GM19397 (cell line): Measurements from ENCODE around the gene CACNB4.
"Not testable (repeated sequence)": the region's sequence is repeated elsewhere in the genome, so short reads cannot be mapped to it uniquely, and the experiment has no call there.

Experiments used
- ATAC-seq: cut with Tn5 transposase; IDR thresholded peaks from one replicate; pipeline ENCODE4 v1.9.1; 2021; ENCODE audit warnings: mild to moderate bottlenecking, moderate library complexity; ENCODE audit not compliant: unreplicated experiment

Gene CACNB4

DNA sequence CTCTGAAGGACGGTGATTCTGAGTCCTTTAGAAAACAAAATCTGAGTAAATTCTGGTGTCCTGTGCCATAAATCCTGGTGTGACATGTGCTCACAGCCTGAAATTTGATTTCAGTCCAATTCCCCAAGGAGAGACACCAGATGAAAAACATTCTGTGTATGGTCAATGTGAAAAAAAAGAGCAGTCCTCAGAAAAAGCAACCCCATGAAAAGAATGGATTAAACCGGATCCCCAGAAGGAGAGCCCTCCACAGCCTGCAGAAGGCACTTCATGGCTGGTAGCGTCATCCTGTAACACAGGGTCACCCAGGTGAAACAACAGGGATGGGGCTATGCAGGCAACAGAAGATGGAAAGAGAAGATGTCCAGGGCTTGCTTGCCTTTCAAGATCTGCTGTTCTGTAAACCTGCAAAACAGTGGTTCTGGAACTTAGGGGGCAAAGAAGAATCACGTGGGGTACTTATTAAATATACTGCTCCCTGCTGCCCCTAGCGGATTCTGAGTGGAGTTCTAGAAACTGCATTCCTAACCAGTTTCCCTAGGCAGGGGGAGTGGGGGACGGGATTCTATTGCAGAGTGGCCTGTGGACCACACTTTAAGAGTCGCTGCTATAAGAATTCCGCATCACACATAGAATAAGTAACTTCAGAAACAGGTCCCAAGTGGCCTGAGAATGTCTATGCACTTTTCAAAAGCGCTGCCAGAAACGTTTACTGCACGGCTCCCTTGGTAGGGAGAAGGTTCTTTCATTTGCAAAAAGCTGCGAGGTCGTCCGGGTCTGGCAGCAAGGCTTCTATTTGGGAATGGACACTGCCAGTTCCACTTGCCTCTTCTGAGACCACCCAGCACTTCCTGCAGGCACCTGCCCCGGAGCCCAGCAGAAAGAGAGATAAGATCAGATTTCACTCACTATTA is 151.7 kb downstream of the CACNB4 start:
- no peak for ATAC-seq

DNA sequence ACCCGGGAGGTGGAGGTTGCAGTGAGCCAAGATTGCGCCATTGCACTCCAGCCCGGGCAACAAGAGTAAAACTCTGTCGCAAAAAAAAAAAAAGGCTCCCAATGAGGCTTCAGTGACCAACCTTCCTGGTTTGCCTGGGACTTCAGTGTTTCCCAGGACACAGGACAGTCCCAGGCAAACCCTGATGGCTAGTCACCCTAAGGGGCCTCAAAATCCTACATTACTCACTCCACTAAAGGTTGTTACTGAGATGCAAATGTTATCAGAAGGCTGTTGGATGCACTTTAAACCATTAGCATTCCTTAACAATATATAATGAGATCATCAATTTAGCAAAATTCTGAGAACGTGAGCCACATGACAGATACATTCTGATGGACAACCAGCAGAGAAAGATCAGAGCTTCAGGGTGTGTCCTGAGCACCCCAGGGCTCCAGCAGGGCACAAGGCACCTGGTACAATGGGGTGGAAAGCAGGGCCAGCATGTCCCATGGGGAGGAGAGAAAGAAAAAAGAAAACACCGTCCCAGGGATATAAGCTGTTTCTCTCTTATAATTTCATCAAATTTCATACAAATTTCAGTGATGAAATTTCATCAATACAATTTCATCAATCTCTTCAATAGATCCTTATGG is 152.5 kb downstream of the CACNB4 start:
- no peak for ATAC-seq

DNA sequence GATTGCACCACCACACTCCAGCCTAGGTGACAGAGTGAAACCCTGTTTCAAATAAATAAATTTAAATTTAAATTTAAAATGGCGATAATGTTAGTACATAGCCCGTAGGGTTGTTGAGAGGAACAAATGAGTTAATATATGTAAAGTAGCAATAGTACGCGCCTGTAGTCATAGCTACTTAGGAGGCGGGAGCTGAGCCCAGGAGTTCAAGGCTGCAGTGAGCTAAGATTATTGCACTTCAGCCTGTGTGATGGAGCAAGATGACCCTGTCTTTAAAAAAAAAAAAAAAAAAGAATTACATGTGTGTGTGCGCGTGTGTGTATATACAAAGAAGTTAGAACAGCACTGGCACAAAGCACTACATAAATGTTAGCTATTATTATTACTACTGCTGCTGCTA is 153.2 kb downstream of the CACNB4 start:
- no peak for ATAC-seq

DNA sequence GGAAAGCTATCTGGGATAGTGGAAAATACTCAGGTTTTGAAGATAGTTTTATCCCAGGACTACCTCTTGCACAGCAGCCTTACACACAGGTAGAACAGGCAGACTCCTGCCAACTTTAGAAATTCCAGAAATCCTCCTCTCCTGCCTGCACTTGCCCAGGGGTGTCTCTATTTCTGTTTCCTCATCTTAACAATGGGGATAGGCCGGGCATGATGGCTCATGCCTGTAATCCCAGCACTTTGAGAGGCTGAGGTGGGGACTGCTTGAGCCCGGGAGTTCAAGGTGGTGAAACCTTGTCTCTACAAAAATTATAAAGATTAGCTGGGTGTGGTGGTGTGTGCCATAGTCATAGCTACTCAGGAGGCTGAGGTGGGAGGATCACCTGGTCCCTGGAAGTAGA is 153.7 kb downstream of the CACNB4 start:
- no peak for ATAC-seq

DNA sequence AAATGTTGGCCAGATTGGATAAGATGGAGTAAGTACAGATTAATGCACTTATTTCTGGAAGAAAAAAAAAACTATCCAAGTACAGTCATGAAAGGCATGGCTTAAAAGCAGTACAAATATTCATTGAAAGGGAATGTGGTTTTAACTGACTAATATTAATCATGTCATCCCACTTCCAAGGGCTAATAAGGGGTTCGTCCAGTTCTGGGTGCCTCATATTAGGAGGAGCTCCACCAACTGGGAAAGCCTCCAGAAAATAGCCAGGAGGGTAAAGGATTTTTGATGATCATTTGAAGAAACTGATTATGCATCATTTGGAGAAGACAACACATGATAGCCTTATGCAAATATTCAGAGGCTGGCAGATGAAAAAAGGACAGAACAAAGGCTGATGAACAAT is 155.4 kb downstream of the CACNB4 start:
- no peak for ATAC-seq

DNA sequence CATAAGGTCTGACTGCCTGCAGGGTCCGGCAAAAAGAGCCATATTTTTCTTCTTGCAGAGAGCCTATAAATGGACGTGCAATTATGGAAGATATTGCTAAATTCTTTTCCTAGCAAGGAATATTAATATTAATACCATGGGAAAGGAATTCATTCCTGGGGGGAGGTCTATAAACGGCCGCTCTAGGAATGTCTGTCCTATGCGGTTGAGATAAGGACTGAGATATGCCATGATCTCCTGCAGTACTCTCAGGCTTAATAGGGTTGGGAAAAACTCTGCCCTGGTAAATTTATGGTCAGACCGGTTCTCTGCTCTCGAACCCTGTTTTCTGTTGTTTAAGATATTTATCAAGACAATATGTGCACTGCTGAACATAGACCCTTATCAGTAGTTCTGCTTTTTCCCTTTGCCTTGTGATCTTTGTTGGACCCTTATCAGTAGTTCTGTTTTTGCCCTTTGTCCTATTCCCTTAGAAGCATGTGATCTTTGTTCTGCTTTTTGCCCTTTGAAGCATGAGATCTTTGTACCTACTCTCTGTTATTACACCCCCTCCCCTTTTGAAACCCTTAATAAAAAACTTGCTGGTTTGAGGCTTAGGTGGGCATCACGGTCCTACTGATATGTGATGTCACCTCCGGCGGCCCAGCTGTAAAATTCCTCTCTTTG is 156.2 kb downstream of the CACNB4 start:
- not testable (repeated sequence) for ATAC-seq

DNA sequence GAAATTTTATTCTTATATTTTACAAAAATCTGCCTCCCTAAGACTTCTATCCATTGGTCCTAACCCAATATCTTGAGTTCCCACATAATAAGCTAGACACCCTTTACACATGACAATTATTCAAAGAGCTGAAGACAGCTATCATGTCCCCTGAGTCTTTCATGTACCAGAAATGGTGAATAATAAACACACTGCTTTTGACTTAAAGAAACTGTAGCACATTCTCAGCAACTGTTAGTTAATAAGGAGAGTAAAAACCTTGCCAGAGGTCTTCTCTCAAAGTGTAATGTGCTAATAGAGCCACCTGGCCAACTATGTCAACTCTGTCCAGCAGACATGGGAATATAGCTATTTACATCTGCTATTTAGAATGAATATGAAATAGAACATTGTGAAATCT is 160.9 kb downstream of the CACNB4 start:
- ATAC-seq = no peak

DNA sequence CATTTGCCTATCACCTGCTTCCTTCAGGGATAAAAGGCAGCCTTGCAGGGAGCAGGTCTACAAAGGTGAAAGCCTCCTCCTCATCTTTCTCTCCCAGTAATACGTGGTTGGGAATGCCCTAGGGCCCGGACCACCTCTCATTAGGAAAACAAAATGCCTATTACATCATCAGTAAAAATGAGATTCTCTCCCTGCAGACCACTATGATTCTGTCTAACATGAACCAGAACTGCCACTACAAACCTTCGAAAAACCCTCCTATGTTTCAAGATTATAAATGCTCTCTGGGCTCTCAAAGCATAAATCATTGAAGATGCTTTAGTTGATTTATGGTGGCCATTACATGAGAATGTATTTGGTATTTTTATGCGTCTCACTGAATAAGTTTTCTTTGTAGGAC is 162.2 kb downstream of the CACNB4 start:
- no peak for ATAC-seq

DNA sequence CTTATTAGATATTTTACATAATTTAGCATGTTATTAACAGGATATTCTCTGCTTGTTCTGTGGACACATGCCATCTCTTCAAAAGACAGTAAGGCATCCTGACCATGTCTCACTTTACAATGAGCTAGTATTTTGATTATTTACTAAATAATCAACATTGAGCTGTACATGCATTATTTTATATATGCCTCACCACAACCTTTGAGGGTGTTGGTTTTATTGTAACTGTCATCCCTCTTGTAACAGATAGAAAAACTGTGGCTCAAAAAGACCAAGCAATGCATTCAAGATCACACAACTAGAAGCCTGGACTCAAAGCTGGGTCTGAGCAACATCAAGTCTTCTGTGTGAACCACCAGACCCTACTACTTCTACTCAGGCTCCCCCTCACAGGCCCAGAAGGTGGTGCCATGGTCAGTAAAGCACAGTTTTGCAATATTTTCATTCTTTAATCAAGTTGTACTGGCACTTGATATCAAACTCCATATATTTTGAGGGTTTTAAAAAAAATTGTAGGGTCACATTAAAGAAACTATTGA is 165.5 kb downstream of the CACNB4 start:
- ATAC-seq = no peak

DNA sequence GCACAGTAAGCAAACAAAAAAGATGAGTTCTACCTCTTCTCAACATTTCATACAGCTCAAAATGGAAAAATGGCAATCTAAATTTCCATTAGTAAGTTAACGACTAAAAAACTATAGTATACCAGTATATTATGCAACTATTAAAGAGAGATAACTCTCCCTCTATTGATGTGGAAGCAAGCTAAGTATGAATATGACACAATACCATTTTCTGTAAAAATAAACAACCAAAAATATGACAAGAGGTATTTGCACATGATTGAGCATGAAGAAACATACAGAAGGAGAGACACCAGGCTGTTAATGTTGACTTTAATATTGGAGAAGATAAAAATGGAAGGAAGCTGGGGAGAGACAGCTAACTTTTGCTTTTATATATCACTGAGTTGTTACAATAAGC is 167.1 kb downstream of the CACNB4 start:
- no peak for ATAC-seq

DNA sequence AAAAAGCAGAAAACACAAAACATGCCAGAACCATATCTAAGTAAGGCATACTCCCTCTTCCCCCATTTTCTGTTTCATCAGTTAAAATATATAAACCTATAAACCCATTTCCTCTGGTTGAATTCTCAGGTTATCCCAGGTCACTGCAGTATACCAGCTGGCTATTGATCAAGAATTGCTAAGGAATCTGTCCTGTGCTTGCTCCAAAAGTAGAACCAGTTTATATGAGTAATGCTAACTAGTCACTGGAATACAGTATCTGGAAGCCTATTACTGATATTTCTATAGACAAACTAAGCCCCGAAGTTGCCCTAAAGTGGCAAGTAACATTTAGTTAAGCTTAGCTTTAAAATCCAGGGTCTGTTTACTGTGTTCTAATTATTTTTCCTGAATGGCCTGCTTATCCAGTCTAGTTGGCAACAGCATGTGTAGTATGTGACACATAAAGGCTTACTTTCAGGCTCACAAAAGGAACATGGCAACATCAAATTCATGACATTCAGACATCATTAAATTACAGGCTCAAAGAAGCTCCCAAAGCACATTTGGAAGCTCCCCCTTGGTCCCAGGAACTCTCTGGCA is 167.7 kb downstream of the CACNB4 start:
- ATAC-seq = no peak

DNA sequence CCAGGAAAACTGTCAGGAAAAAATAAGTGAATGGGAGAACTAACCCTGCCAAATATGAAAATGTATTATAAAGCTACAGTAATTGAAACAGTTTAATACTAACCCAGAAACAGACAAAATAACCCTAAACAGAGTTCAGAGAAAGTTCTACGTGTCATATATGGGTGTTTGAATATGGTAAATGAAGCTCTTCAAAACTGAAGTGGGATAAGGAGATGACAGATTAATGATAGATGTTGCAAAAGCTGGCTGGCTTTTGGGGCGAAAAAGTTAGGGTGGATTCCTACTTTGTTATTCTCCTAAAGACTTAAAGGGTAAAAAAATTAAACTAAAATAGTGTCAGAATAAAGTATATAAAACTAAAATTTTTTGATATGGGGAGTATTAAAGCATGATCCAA is 168.8 kb downstream of the CACNB4 start:
- ATAC-seq = no peak

DNA sequence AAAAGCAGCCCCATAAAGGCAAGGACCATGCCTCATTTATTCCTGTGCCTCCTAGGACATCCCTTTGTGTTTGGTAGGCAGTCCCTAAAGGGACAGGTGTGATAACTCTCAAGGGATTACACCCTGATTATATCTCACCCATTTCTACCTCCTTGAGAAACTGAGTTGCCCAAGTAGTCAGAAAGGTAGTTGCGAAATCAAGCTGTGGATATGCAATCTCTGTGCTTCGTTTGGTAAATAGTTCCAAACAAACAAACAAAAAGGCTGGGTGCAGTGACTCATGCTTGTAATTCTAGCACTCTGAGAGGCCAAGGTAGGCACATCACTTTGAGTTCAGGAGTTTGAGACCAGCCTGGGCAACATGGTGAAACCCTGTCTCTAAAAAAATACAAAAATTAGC is 170.5 kb downstream of the CACNB4 start:
- ATAC-seq = no peak

DNA sequence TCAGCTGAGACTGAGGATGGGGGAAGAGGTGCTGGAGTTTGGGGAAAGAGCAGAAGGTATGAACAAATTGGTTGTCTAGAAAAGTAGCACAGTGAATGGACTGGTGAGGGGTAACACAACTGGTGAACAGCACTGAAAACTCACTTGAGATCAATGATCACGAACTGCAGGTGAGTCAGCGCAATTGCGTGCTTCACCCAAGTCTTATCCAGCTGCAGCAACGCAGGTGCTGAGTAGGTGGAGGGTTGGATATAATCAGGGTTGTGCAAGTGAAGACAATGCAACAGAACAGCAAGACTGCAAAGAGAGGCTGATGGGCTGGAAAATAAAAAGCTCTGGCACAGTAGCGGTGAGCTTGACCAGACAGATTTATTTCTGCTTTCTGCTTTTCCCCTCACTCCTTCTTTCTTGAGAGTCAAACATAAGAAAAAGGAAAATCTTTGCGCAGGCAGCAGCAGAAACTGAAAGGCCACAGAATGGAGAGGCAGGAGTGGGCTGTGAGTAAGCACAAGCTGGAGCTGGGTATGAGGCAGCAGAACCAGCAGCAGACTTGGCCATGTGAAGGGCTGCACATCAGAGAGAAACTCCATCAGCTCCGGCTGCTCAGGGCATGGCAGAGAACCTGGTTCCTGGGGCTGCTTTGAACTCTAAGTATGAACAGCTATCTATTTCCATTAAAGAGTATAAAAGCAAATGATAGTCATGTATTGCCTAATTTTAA is 171.2 kb downstream of the CACNB4 start:
- no peak for ATAC-seq

DNA sequence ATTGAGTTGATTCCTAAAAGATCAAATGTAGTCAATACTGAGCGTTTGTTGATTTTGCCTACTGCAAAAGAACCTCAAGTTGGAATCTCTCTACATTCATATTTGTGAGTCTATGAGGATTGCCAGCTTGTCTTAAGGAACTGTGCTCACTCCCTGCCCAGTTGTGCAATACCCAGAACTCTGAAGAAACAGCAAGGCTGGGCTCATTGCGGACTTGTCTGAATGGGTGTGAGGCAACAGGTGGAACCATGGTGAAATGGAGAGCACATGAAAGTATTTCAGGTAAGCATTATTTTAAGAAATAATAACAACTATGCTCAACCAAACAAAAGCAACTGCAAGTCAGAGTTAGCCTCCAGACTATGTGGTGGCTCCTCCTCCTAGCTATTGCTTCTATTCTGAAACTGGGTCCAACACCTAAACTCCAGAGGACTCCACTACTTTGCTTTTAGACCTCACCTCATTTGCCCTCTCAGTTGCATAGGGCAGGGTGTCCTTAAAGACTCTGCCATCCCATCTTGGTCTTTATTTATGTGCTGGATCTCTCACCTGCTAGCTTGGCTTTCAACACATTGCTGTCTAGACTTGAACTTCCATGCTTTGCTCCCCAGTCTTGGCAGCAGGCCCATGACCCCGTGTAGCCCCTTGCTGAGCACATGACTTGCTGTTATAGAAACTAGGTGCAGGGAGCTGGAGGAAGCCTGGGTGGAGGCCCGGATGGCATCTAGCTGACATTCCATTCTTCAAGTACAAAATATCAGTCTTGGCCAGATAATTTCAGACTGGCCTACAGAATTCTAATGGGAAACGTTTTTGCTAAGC is 175.8 kb downstream of the CACNB4 start:
- ATAC-seq = no peak

DNA sequence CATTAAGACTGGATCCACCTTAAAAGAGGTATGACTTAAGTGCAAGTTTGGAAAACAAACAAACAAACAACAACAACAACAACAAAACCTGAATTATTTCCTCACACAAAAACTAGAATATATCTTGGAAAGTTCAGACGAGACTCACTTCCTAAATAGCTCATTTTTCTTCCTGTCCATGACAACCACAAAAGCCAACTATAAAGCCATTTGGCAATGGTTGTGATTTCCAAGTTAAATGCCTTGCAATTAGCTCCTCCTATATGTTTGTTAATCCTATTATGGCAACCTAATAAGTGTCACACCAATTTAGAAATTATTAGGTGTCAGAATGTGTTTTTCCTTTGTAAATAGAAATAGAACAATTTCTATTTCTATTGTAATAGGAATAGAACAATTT is 179.1 kb downstream of the CACNB4 start:
- ATAC-seq = no peak

DNA sequence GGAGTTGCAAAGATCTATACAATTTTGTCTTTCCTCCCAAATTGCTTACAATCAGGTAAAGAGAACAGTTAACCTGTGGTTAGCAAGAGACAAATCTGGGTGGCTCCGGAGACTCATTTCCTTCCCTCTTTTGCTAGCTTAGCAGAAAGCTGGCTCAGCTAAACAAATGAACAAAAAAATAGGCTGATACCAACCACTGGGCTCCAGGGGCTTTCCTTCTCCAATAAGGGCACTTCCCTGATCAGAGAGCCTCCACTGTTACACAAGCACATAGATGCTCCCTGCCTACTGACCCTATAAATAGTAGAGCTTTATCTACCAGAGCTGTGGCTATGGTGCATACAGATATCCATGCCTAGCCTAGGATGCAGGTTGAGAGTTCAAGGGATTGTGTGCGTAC is 180.5 kb downstream of the CACNB4 start:
- no peak for ATAC-seq

DNA sequence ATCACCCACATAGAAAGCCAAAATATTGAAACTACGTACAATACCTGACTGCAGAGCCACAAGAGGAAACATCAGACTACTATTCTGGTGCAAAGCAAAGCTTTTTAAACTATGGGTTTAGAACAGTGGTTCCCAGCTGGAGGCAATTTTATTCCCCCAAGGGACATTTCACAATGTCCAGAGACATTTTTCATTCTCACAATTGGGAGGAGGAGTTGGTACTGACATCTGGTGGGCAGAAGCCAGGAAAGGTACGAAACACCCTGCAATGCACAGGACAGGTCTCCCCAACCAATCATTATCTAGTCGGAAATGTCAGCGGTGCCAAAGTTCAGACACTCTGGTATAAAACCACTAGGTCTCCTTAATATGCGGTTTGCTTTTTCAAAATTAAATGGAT is 182.2 kb downstream of the CACNB4 start:
- no peak for ATAC-seq

DNA sequence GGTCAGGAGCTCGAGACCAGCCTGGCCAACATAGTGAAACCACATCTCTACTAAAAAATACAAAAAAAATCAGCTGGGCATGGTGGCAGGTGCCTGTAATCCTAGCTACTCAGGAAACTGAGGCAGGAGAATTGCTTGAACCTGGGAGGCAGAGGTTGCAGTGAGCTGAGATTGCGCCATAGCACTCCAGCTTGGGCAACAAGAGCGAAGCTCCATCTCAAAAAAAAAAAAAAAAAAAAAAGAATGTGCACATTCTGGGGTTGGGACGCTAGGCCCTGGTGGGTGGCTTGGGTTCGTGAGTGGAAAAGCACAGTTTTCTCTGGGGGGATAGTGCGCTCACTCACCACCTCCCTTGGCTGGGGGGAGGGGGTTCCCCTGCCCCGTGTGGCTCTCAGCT is 183.2 kb downstream of the CACNB4 start:
- ATAC-seq = not testable (repeated sequence)
